GM19099 (cell line): ENCODE measurements around the gene SAMD4A.

ENCODE experiments used
- POLR2A ChIP-seq: IDR thresholded peaks from 3 replicates; pipeline ENCODE4 v1.6.1; 2011; ENCODE audit warnings: low read depth; ENCODE audit not compliant: insufficient read length; ENCODE audit errors: extremely low read depth

SAMD4A gene

DNA sequence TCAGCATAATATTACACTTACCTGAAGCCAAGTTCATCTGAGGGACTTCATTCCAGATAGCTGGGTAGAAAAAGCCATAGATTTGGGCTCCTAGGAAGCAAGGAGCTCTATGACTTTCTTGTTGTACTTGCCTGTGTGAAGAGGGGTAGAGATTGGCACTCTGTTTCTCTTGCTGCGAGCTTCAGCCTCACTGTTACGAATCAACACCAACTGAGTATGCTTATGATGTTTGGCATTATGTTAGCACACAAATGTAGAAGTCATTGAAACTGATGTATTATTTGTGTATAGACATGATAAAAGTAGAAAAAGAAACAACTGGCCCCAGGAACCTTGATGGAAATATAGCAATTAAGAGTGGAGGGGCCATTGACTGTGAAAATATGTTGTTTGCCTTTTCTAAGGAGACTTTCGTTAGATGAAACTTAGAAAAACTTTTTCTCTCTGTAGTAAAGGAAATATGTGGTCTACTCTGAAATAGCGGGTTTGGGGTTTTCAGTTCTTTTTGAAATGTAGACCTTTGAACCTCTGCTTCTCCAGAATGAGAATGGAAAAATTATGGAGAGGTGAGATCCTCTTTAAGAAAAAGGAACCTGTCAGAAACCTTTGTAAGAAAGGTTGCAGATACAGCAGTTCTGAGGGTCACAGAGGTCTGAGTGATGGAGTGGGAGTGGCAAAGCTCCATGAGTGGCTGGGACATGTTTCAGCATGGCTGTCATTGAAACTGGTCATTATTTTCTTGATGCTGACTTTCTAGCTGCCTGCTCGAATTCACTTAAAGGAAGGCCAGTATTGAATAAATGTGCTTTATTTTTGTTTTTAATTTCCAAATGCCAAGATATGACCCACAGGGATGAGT is 175.8 kb downstream of the SAMD4A start:
- TF ChIP-seq POLR2A: no peak

DNA sequence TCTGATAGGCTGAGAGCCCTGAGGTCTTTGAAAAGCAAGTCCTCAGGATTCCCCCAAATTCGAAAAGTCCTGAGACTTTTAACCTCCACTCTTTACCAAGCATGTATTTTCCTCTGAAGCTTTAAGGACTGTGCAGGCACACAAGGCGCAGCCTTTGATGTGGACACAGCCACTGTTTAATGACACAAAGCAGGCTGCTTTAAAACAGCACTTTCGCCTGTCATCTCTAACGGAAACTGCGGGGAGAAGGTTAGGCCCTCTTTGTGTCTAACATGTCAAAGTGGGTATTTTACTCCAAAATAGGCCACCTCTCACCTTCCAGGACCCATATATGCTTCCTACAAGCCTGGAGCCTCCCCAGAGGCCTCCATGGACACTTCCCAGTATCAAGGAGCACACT is 176.5 kb downstream of the SAMD4A start:
- TF ChIP-seq POLR2A: no peak

DNA sequence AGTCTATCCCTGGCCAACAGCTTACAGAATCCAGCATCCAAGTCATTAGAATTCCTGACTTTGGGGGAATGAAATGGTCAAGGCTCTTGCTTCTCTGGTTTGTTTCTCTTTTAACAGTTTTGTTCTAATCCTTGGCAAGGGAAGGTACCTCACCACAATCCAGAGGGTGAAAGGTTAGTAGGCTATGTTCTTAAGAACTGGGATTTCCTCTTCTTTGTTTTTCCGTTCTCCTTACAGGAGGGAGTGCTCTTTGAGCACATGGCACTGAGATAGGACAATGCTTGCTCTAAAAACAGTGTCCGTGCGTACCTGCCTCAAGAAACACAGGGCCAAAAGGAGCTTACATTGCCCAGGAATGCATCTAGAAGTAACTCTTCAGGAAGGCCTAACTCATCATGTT is 179.1 kb downstream of the SAMD4A start:
- no peak for TF ChIP-seq POLR2A

DNA sequence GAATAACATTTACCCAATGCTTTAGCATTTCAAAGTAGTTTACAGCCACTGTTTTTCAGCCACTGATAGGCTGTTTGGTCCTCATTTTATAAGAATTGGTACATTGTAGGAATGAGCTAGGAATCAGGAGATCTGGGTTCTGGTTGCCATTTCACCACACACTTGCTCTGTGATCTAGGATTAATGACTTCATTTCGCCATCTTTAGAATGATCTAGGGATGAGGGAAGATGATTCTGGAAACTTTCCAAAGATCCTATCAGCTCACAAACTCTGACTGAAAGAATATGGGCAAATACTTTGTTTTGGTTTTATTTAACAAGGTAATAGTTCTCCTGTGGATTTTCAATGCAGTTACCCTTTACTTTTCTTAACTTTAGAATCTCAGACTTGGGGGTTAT is 180.7 kb downstream of the SAMD4A start:
- TF ChIP-seq POLR2A: no peak

DNA sequence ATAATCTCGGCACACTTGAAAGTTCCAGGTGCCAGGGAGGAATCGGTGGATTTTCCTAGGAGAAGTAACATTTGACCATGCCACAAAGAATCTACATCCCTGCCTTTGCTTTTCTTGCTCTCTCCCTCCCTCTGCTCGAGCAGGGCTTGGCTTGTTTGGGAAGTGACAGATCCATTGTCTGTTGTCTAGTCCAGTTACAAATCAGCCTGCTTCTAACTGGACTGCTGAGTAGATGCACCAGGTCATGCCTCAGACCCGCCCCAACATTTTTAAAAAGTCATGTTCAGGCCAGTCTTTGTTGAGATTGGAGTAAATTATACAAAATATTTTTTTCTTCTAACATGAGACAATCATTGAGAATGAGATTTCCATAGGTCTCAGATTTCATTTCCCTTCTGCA is 182.3 kb downstream of the SAMD4A start:
- TF ChIP-seq POLR2A: no peak

DNA sequence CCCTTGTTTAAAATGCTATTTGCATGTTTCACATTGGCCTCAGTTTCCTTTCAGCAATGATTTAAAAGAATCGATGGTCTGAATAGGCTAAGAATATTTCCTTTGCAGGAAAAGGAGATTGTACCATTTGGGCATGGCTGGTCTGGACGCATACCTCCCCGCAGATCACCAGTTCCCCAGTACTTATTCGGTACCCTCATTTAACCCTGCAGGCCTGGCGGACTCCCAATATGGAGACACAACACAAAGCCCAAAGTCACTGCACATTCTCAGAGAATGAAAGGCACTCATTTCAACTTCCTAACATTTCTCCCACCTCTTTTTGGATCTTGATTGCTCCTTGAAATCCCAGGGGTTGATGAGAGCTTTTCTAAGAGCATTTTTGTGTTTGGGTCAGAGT is 182.8 kb downstream of the SAMD4A start:
- no peak for TF ChIP-seq POLR2A

DNA sequence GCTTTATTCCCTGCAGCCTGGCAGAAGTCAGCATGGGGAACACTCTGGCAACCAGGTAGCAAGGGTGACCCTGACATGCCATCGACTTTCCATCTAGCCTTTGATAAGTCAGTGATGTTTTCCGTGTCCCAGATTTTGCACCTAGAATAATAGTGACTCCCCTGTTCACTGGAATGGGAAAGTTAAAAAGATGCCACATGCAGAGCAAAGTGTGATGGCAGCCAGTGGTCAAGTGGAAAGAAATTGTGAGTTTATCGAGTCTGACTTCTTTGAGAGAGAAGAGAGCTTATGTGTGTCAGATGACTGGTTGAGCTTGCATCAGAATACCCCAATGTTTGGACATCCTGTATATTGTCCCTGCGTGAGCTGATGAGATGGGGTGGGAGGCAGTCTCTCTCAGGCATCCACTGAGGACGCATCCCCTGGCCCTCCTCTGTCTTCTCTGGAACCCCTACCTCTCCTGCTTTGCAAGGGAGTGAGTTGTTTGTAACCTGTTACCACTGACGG is 187.2 kb downstream of the SAMD4A start:
- no peak for TF ChIP-seq POLR2A

DNA sequence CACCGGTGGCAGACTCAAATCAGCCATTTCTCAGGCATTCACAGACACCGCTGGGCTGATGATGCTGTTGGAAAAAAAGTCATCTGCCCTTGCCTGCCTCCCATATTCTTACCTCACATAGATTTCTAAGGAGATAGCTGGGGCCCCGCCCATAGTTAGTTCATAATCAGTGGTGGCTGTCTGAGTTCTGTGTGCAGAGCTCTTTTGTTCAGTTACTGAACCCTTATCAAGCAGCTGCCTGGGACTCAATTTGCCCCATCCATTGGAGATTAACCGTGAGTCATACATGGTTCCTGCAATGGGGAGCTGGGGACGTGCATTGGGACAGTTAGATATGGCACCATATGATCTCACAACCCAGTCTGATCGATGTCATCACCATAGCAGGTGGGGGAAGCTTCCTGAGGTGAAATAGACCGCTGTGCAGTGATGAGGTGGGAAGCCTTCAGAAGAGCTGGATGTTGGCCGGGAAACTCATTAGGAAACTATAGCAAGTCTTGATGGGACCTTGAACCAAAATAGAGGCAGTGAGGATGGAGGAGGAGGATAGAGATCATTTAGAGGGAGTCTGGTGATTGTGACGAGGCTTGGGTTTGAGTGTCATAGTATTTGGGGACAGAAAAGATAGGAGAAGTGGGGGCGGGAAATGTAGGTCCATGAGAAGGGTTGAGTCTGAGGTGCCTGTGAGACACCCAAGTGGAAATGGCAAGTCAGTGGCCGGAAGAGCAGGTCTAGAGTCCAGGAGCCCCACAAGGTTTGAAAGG is 187.9 kb downstream of the SAMD4A start:
- TF ChIP-seq POLR2A: no peak

DNA sequence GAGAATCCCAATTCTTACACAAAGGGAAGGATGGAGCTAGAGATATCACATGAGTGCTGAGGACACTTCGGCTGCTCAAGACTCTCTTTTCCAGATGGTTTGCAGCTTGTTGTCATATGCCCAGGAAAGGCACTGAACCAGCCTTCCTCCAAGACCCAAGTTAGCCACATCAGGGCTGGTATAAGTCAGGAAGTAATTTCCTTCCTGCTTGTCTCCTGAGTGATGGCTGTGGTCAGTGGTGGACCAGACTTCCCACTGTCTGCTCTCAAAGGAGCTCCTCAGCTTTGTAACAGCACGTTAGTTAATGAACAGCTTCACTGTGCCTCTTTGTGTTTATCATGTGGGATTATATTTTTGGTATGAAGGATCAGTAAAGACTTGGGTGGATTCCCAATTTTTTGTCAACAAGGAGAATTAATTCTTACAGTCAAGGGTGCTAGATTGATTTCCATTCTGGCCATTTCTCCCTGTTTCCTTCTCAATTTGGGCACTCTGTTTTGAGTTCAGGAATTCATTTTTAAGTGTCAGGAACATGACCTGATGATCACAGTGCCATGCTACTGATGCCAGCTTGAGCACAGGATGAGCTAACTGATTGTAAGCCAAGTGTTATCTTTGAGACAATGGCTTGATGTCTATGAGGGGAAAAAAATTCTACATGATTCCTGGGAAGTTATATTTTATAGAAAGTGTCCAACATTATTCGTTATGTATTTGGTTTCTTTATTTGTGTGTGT is 189.9 kb downstream of the SAMD4A start:
- TF ChIP-seq POLR2A: no peak

DNA sequence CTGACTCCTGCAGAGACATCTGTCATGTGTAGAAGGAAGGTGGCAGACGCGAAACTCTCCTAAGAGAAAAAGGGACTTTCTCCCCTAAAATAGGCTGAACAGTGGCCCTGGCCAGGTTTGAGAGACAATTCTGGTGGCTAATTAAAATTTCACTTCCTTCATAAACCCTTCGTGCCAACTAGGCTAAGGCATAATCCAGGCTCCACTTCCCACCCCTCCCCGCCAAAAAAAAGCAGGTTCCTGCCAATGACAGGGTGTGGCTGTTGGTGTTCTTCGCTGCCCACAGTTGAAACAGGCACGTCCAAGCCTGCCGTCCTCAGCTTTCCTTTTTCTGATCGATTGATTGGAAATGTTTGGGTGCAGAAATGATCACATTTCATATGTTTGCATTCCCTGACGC is 191.1 kb downstream of the SAMD4A start:
- TF ChIP-seq POLR2A: no peak

DNA sequence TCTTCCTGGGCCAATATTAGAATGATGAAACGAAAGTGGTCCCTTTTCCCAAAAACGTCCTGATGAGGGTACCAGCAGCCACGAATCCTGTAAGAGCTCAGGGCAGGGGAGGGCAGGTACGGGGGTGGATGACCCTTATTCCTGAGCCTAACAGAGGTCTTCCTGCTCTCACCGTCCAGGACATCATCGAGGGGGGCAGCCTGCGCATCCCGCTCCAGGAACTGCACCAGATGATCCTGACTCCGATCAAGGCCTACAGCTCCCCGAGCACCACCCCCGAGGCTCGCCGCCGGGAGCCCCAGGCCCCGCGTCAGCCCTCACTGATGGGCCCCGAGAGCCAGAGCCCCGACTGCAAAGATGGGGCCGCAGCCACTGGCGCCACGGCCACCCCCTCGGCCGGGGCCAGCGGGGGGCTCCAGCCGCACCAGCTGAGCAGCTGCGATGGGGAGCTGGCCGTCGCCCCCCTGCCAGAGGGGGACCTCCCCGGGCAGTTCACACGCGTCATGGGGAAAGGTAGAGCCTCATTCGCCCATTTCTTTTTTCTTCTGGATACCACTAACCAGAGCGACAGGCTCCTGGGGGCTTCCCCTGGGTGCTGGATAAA is 193.2 kb downstream of the SAMD4A start:
- TF ChIP-seq POLR2A: no peak

DNA sequence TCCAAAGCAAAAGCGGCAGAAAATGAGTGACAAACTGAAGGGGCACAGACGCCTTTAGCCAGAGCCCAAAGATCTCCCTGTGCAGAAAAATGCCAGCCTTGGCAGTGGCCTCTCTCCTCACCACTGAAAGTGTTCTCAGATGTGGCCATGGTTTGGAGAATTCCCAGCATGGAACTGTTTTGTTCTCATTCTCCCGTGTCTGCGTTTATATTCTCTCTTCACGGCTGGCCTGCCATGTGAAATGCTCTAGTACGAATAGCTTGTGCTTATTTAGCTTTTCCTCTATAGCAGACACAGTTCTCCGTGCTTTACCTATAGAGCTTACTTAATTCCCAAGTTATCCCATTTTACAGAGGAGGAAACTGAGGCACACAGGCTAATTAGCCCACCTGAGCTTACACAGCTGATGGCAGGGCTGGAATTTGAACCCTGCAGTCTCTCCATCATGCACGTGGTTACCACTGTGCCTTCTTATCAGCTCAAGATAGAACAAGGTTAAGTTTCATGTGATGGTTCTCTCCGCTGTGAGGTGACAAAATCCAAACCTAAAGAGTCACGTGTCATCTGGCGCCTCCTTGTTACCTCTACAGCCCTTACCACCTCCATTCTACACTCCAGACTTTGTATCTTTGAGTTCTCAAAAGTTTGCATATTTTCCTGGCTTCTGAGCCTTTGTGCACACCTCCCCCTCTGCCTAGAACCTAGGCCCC is 194.1 kb downstream of the SAMD4A start:
- TF ChIP-seq POLR2A: no peak

DNA sequence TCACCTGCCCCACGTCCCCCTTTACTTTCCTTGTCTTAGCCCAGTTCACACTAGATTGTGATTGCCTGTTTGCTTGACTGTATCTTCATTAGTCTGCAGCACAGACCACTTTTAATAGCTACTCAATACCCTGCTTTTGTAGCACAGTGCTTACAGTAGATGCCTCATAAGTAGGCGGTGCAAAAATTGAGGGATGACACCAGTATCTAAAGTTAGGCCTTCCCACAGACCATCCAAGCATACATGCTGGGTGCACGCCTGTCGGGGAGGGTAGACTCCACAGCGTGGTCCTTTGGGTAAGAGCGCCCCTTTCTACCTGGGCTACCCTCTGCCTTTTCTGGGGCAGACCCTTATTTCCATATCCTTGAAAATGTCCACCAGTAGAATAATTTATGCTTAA is 194.9 kb downstream of the SAMD4A start:
- TF ChIP-seq POLR2A: no peak

DNA sequence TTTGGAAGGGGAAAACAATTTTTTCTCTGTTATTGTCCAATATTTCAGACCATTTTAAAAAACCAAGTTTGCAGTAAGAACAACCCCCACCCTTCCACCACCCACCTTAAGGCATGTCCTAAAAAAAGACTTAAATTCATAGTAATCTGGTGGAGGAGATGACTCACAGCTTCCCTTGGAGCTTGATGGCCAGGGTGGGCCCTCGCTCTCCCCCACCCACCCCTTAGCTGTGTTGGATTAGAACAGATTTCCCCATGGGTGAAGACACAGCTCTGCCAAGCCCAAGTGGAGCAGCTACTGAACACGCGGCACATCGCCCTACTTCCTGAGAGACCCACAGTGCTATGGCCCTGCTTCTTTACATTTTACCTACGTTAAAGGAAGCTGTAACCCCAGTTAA is 195.4 kb downstream of the SAMD4A start:
- TF ChIP-seq POLR2A: no peak

DNA sequence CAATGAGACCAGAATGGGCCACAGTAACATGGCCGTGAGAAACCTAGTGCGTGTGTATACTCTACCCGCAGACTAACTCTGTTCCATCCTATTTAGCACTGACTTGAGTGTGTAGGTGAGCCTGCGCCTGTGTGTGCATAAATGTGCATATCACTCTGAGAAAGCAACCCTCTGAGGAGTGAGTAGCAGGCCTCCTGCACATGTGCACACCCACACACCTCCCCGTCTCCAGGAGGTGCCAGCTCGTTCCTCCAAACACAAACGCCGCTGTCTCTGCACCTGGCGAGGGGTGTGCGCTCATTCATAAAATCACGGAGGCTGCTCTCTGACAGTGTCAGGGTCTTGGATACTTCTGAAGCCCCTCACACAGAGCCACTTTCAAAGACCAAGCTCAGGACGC is 196.8 kb downstream of the SAMD4A start:
- no peak for TF ChIP-seq POLR2A
